PC-9 (cell line): Measurements from ENCODE around the gene IL1R2. TPM values are rescaled to one million over a fixed set of nuclear protein-coding genes. Genes with fewer than 3 reads are reported as not detected.

Source experiments
- BruUV-seq: library from RNA; stranded (reverse); fragments of 400-500 nt; replicated peaks from 2 replicates; lab custom pipeline; 2021; lab: Mats Ljungman, UMichigan
- CTCF ChIA-PET: fragments of 300-600 bp; sonication (Branson Sonifier 250); formaldehyde crosslinking; loops from one replicate; lab custom pipeline; 2022; ENCODE audit warnings: antibody characterized with exemption; lab: Charles Lee
- POLR2A ChIA-PET: fragments of 300-600 bp; sonication (Branson Sonifier 250); formaldehyde crosslinking; loops from one replicate; lab custom pipeline; 2022; ENCODE audit warnings: antibody characterized with exemption; ENCODE audit not compliant: unreplicated experiment; lab: Charles Lee
- DNase-seq, 2 experiments: peaks; one replicate each; pipeline versions ENCODE4 v3.0.0 to v3.0.0-alpha.2; 2015 to 2022; ENCODE audit warnings: mixed read lengths in 1 of 2
- H2AFZ ChIP-seq: fragments of 200-600 bp; sonication (generic); 2 replicates; pipeline ENCODE4 v1.8.1; 2017; ENCODE audit warnings: antibody characterized with exemption
- H3F3A ChIP-seq: fragments of 200-600 bp; sonication (generic); 2 replicates; pipeline ENCODE4 v1.8.1; 2017; ENCODE audit warnings: antibody characterized with exemption, mild to moderate bottlenecking, low read depth; ENCODE audit not compliant: insufficient read depth
- H3K27ac ChIP-seq: fragments of 200-600 bp; sonication (generic); 2 replicates; pipeline ENCODE4 v1.6.1; 2016; ENCODE audit warnings: mixed run types
- H3K27me3 ChIP-seq: fragments of 200-600 bp; sonication (generic); 2 replicates; pipeline ENCODE4 v1.6.1; 2016; ENCODE audit warnings: low read depth, mixed run types; ENCODE audit not compliant: insufficient read depth
- H3K36me3 ChIP-seq: fragments of 200-600 bp; sonication (generic); 2 replicates; pipeline ENCODE4 v1.6.1; 2016; ENCODE audit warnings: low read depth, mixed run types
- H3K4me1 ChIP-seq: fragments of 200-600 bp; sonication (generic); replicated peaks from 2 replicates; pipeline ENCODE4 v1.6.1; 2016; ENCODE audit warnings: mixed run types; ENCODE audit not compliant: insufficient read depth
- H3K4me2 ChIP-seq: fragments of 200-600 bp; sonication (generic); 2 replicates; pipeline ENCODE4 v1.6.1; 2017; ENCODE audit warnings: mixed run types
- H3K4me3 ChIP-seq: fragments of 200-600 bp; sonication (generic); 2 replicates; pipeline ENCODE4 v1.6.1; 2016; ENCODE audit warnings: mixed run types
- H3K79me2 ChIP-seq: fragments of 200-600 bp; sonication (generic); 2 replicates; pipeline ENCODE4 v1.6.1; 2017; ENCODE audit warnings: low read depth, mixed run types
- H3K9me2 ChIP-seq: fragments of 200-600 bp; sonication (generic); 2 replicates; pipeline ENCODE4 v1.8.1; 2017; ENCODE audit warnings: mild to moderate bottlenecking; ENCODE audit not compliant: insufficient read depth
- H3K9me3 ChIP-seq: fragments of 200-600 bp; sonication (generic); 2 replicates; pipeline ENCODE4 v1.8.1; 2016; ENCODE audit warnings: low read depth; ENCODE audit not compliant: insufficient read depth
- H4K20me1 ChIP-seq: fragments of 200-600 bp; sonication (generic); 2 replicates; pipeline ENCODE4 v1.8.1; 2017; ENCODE audit not compliant: insufficient read depth
- EZH2 ChIP-seq: fragments of 200-600 bp; sonication (generic); IDR thresholded peaks from 2 replicates; pipeline ENCODE4 v1.8.0; 2017; ENCODE audit warnings: antibody characterized with exemption, low read depth
- intact Hi-C: fragments of 100-400 bp; cut with micrococcal nuclease; formaldehyde crosslinking; loops from one replicate; pipeline ENCODE4 v1.10.0; 2022; ENCODE audit not compliant: unreplicated experiment
- total RNA-seq: library from RNA; stranded (reverse); gene quantifications from 2 replicates; pipeline ENCODE4 v1.2.3, GENCODE V29; 2021
- TF ChIP-seq, protein P1 (sequence below): fragments of 200-600 bp; sonication (generic); conservative IDR thresholded peaks from 2 replicates; pipeline ENCODE4 v1.6.1; 2017; ENCODE audit warnings: mixed run types, antibody characterized with exemption, mild to moderate bottlenecking, moderate library complexity

The IL1R2 gene
- total RNA-seq, 1 experiment from 2014 or later = 3.8 TPM

DNA sequence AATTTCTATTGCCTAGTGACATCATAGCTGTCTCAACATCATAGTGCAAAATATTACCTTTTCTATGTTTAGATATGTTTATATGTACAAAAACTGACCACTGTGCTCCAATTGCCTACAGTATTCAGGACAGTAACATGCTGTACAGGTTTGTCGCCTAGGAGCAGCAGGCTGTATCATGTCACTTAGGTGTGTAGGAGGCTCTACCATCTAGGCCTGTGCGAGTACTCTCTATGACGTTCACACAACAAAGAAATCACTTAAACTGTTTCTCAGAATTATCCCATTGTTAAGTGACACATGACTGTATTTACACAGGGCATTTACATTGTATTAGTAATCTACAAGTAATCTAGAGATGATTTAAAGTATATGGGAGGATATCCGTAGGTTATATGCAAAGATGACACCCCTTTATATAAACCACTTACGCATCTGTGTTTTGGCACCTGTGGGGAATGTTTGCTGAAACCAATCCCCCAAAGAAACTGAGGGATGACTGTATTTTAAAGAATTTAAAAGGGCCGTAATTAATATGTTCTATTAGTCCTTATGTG lies 24.7 kb downstream of the IL1R2 start:
- BruUV-seq = no TSS peak
- no peak overlapping the region for H3K4me3 ChIP-seq
- no peak overlapping the region for H3K4me2 ChIP-seq
- no peak for TF ChIP-seq EZH2
- TF ChIP-seq, protein P1, sequence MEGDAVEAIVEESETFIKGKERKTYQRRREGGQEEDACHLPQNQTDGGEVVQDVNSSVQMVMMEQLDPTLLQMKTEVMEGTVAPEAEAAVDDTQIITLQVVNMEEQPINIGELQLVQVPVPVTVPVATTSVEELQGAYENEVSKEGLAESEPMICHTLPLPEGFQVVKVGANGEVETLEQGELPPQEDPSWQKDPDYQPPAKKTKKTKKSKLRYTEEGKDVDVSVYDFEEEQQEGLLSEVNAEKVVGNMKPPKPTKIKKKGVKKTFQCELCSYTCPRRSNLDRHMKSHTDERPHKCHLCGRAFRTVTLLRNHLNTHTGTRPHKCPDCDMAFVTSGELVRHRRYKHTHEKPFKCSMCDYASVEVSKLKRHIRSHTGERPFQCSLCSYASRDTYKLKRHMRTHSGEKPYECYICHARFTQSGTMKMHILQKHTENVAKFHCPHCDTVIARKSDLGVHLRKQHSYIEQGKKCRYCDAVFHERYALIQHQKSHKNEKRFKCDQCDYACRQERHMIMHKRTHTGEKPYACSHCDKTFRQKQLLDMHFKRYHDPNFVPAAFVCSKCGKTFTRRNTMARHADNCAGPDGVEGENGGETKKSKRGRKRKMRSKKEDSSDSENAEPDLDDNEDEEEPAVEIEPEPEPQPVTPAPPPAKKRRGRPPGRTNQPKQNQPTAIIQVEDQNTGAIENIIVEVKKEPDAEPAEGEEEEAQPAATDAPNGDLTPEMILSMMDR = no peak
- ChIA-PET CTCF (no interaction called here), POLR2A (no interaction called here)
- no peaks in the 10 kb centered on the region for H3K79me2 ChIP-seq
- H3K4me1 ChIP-seq = 0 out of 2 replicates have a peak, but pooled peaks cover 4% of the 10 kb centered on the region
- DNase-seq = no peak
- H3K27me3 ChIP-seq = no peaks in the 10 kb centered on the region
- intact Hi-C loops = no loop called here
- no peaks in the 10 kb centered on the region for H3K36me3 ChIP-seq
- no peaks in the 10 kb centered on the region for H3K9me3 ChIP-seq
- H4K20me1 ChIP-seq = no peaks in the 10 kb centered on the region
- no peaks in the 10 kb centered on the region for H3K9me2 ChIP-seq
- H2AFZ ChIP-seq = no peak overlapping the region
- no peak overlapping the region for H3K27ac ChIP-seq
- no peaks in the 10 kb centered on the region for H3F3A ChIP-seq

DNA sequence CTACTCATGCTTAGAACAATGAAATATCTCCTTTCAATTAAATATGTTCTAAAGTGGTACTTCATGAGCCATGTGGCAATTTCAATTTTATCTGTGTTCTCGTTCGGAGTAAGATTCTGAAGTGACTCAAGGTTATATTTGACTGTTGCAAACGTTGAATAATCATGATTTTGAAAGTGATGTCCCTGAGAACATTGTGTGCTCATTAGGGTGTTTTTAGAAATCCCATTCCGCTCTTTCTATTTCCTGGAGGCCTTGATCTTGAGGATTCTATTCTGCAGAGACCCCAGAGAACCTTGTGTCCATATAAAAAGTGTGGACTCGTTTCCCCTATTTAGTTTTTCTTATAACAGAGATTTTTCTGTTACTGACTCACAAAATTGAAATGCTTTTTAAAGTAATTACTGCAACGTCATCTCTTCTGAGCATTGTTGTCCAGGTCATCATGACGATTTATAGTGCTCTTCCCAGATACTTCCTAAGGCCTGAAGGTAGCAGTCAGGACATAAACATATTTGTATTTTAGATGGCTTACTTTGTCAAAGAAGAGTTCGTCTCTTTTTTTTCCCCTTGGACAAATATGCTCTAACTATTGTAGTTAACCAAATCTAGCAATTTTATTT lies 27.2 kb downstream of the IL1R2 start:
- no peak overlapping the region for H3K4me3 ChIP-seq
- 0 out of 2 replicates have a peak, but pooled peaks cover 4% of the 10 kb centered on the region for H3K4me1 ChIP-seq
- BruUV-seq = no TSS peak
- no peaks in the 10 kb centered on the region for H3K9me2 ChIP-seq
- no peak overlapping the region for H3K4me2 ChIP-seq
- H3F3A ChIP-seq = no peaks in the 10 kb centered on the region
- H4K20me1 ChIP-seq = no peaks in the 10 kb centered on the region
- ChIA-PET CTCF (interaction anchor here (1.4 to 1.6 kb wide), 2 partner anchors 222 to 424 kb away, joined by 6 to 23 read pairs; no protein-coding TSS in a partner anchor), POLR2A (no interaction called here)
- no peaks in the 10 kb centered on the region for H3K79me2 ChIP-seq
- H3K27ac ChIP-seq = no peak overlapping the region
- no peaks in the 10 kb centered on the region for H3K36me3 ChIP-seq
- TF ChIP-seq, protein P1 = no peak
- TF ChIP-seq EZH2 = no peak
- H3K27me3 ChIP-seq = no peaks in the 10 kb centered on the region
- H3K9me3 ChIP-seq = no peaks in the 10 kb centered on the region
- intact Hi-C loops = no loop called here
- H2AFZ ChIP-seq = no peak overlapping the region
- DNase-seq = no peak

DNA sequence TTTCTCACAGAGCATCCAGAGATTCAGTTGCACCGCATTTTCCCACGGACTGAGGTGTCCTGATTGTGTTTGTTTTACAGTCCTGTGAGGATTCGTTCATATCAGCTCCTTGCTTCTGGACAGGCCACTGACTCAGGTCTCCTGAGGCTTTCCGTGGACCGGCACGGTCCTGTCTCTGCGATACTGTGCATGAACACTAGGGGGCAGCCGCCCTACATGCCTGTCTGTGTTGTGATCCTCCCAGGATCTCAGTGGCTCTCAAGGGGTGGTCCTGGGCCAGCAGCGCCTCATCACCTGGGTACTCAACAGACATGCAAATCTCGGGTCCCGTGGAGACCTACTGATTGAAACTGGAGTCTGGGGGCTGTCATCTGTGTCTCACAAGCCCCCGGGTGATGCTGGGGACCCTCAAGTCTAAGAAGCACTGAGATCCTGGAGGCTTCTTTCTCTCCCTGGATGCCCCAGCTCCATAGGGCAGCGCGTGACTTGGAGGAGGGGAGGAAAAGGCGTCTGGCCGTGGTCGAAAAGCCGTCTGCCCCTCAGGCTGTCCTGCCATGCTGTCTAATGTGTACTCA lies 28.9 kb downstream of the IL1R2 start:
- Histone ChIP-seq H3K4me1 (0 out of 2 replicates have a peak, but pooled peaks cover 4% of the 10 kb centered on the region), H3K27me3 (no peaks in the 10 kb centered on the region), H3K9me2 (no peaks in the 10 kb centered on the region), H3K4me3 (no peak overlapping the region), H3F3A (no peaks in the 10 kb centered on the region), H3K4me2 (no peak overlapping the region), H3K36me3 (no peaks in the 10 kb centered on the region), H3K27ac (no peak overlapping the region), H3K9me3 (no peaks in the 10 kb centered on the region), H3K79me2 (no peaks in the 10 kb centered on the region), H4K20me1 (no peaks in the 10 kb centered on the region), H2AFZ (no peak overlapping the region)
- TF ChIP-seq, protein P1 = peak; percentile 98
- TF ChIP-seq EZH2 = no peak
- DNase-seq = peak; percentile 53 to 77
- BruUV-seq = no TSS peak
- ChIA-PET POLR2A (no interaction called here), CTCF (interaction anchor here (0.6 to 1.6 kb wide), 11 partner anchors 13 to 425 kb away, joined by 3 to 23 read pairs (median 6); no protein-coding TSS in a partner anchor)
- intact Hi-C loops = loop anchor here (1.0 to 5.0 kb wide), 5 partner anchors 80 to 423 kb away; partner anchors contain the start of gene IL18R1
